ENCODE measurements around the gene TWIST1.

TWIST1 gene

GRCh38 chr7:19109000-19109946, 8.2 kb downstream of the TWIST1 start:
- no peaks in the 10 kb centered on the region for H4K20me1 ChIP-seq (ENCODE audit: insufficient read depth, low read length)
- TF ChIP-seq, protein P1, sequence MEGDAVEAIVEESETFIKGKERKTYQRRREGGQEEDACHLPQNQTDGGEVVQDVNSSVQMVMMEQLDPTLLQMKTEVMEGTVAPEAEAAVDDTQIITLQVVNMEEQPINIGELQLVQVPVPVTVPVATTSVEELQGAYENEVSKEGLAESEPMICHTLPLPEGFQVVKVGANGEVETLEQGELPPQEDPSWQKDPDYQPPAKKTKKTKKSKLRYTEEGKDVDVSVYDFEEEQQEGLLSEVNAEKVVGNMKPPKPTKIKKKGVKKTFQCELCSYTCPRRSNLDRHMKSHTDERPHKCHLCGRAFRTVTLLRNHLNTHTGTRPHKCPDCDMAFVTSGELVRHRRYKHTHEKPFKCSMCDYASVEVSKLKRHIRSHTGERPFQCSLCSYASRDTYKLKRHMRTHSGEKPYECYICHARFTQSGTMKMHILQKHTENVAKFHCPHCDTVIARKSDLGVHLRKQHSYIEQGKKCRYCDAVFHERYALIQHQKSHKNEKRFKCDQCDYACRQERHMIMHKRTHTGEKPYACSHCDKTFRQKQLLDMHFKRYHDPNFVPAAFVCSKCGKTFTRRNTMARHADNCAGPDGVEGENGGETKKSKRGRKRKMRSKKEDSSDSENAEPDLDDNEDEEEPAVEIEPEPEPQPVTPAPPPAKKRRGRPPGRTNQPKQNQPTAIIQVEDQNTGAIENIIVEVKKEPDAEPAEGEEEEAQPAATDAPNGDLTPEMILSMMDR (IDR thresholded peaks at IDR 0.05; ENCODE audit: low read depth, low read length) = no peak
- no peak for TF ChIP-seq EZH2phosphoT487 (IDR thresholded peaks at IDR 0.05; ENCODE audit: low read depth)
- H3K9ac ChIP-seq (ENCODE audit: low read length) = no peak overlapping the region

GRCh38 chr7:19107356-19108146, 9.9 kb downstream of the TWIST1 start:
- H3K9me3 ChIP-seq (ENCODE audit: insufficient read depth, low read length) = no peaks in the 10 kb centered on the region
- H3K27me3 ChIP-seq (ENCODE audit: low read depth, low read length) = no peaks in the 10 kb centered on the region
- no peaks in the 10 kb centered on the region for H3K79me2 ChIP-seq (ENCODE audit: low read length)
- H3K36me3 ChIP-seq (replicated peaks; ENCODE audit: low read depth, low read length) = no peaks in the 10 kb centered on the region
- no peak overlapping the region for H2AFZ ChIP-seq (ENCODE audit: low read depth, low read length)
- TF ChIP-seq, protein P1 (IDR thresholded peaks at IDR 0.05; ENCODE audit: low read depth, low read length) = no peak
- TF ChIP-seq EZH2phosphoT487 (IDR thresholded peaks at IDR 0.05; ENCODE audit: low read depth) = no peak
- no peaks in the 10 kb centered on the region for H4K20me1 ChIP-seq (ENCODE audit: insufficient read depth, low read length)
- H3K4me2 ChIP-seq (ENCODE audit: low read length) = no peak overlapping the region
- H3K4me3 ChIP-seq (ENCODE audit: low read length) = no peak overlapping the region
- no peak overlapping the region for H3K27ac ChIP-seq (ENCODE audit: low read length)
- H3K4me1 ChIP-seq (ENCODE audit: low read length) = peaks cover 6% of the 10 kb centered on the region; the same call in 1 of the 2 replicates
- no peak overlapping the region for H3K9ac ChIP-seq (ENCODE audit: low read length)

More at GRCh38 chr7:19109000-19109946, 8.2 kb downstream of the TWIST1 start:
- no peaks in the 10 kb centered on the region for H3K9me3 ChIP-seq (ENCODE audit: insufficient read depth, low read length)
- H2AFZ ChIP-seq (ENCODE audit: low read depth, low read length) = no peak overlapping the region
- no peak overlapping the region for H3K27ac ChIP-seq (ENCODE audit: low read length)
- peaks cover 6% of the 10 kb centered on the region; the same call in 1 of the 2 replicates for H3K4me1 ChIP-seq (ENCODE audit: low read length)
- H3K79me2 ChIP-seq (ENCODE audit: low read length) = no peaks in the 10 kb centered on the region
- H3K4me3 ChIP-seq (ENCODE audit: low read length) = no peak overlapping the region
- H3K4me2 ChIP-seq (ENCODE audit: low read length) = no peak overlapping the region
- no peaks in the 10 kb centered on the region for H3K36me3 ChIP-seq (replicated peaks; ENCODE audit: low read depth, low read length)
- no peaks in the 10 kb centered on the region for H3K27me3 ChIP-seq (ENCODE audit: low read depth, low read length)

DNA sequence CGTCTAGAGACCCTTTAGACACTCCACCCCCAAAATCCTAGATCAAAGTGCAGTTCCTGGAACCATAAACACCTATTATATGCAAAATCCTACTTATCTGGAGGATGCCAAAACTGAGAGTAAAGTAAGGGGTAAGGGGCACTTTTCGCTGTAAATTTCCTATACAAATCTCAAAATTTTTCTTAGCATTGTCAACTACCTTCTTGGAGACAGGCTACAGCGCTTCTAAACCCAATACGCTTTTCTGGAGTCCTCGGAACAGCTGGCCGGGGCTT, 10.4 kb downstream of the TWIST1 start:
- H3K4me1 ChIP-seq (ENCODE audit: low read length) = peaks cover 6% of the 10 kb centered on the region; the same call in 1 of the 2 replicates
- no peak overlapping the region for H3K27ac ChIP-seq (ENCODE audit: low read length)
- TF ChIP-seq, protein P1 (IDR thresholded peaks at IDR 0.05; ENCODE audit: low read depth, low read length) = no peak
- TF ChIP-seq EZH2phosphoT487 (IDR thresholded peaks at IDR 0.05; ENCODE audit: low read depth) = no peak
- no peak overlapping the region for H3K4me3 ChIP-seq (ENCODE audit: low read length)
- no peaks in the 10 kb centered on the region for H3K79me2 ChIP-seq (ENCODE audit: low read length)
- no peaks in the 10 kb centered on the region for H4K20me1 ChIP-seq (ENCODE audit: insufficient read depth, low read length)
- no peak overlapping the region for H2AFZ ChIP-seq (ENCODE audit: low read depth, low read length)
- no peaks in the 10 kb centered on the region for H3K27me3 ChIP-seq (ENCODE audit: low read depth, low read length)
- H3K36me3 ChIP-seq (replicated peaks; ENCODE audit: low read depth, low read length) = no peaks in the 10 kb centered on the region
- H3K4me2 ChIP-seq (ENCODE audit: low read length) = no peak overlapping the region
- no peak overlapping the region for H3K9ac ChIP-seq (ENCODE audit: low read length)
- no peaks in the 10 kb centered on the region for H3K9me3 ChIP-seq (ENCODE audit: insufficient read depth, low read length)
